SU-DHL-6 (cell line): ENCODE data around the gene ERLEC1.

Experiments used
- H2AFZ ChIP-seq: fragments of 200-600 bp; sonication (generic); 2 replicates; pipeline ENCODE4 v1.6.1; 2014; ENCODE audit warnings: low read depth, mild to moderate bottlenecking, moderate library complexity, mixed read lengths, antibody characterized with exemption, low read length; ENCODE audit not compliant: severe bottlenecking
- H3F3A ChIP-seq: fragments of 200-600 bp; shearing (Covaris generic); 2 replicates; pipeline ENCODE4 v1.6.0; 2016; ENCODE audit warnings: antibody characterized with exemption, mild to moderate bottlenecking; ENCODE audit not compliant: insufficient read depth
- H3K27ac ChIP-seq: fragments of 200-600 bp; sonication (generic); 2 replicates; pipeline ENCODE4 v1.5.1; 2016; ENCODE audit warnings: low read depth, mild to moderate bottlenecking, low read length, moderate library complexity, mixed read lengths
- H3K27me3 ChIP-seq: fragments of 200-600 bp; sonication (generic), shearing (Covaris generic); 2 replicates; pipeline ENCODE4 v1.6.0; 2014; ENCODE audit warnings: mild to moderate bottlenecking, low read length
- H3K36me3 ChIP-seq: fragments of 200-600 bp; sonication (generic); 2 replicates; pipeline ENCODE4 v1.6.1; 2014; ENCODE audit warnings: mild to moderate bottlenecking, low read length, mixed read lengths
- H3K4me2 ChIP-seq: fragments of 300-600, 200-600 bp; shearing (Covaris generic), sonication (generic); 2 replicates; pipeline ENCODE4 v1.6.0; 2014; ENCODE audit warnings: low read length, low read depth, mild to moderate bottlenecking; ENCODE audit not compliant: poor library complexity, severe bottlenecking
- H3K4me3 ChIP-seq: fragments of 200-600 bp; sonication (generic); 2 replicates; pipeline ENCODE4 v1.5.1; 2014; ENCODE audit warnings: antibody characterized with exemption, low read length, mild to moderate bottlenecking, mixed read lengths; ENCODE audit not compliant: insufficient read depth, poor library complexity, severe bottlenecking
- H3K79me2 ChIP-seq: fragments of 200-600 bp; sonication (generic); 2 replicates; pipeline ENCODE4 v1.6.1; 2014; ENCODE audit warnings: mild to moderate bottlenecking, low read length, moderate library complexity; ENCODE audit not compliant: insufficient read depth
- H3K9ac ChIP-seq: fragments of 200-600 bp; sonication (generic); 2 replicates; pipeline ENCODE4 v1.7.0; 2014; ENCODE audit warnings: mild to moderate bottlenecking, low read length
- H3K9me2 ChIP-seq: fragments of 200-600 bp; sonication (generic); replicated peaks from 2 replicates; pipeline ENCODE4 v1.6.1; 2014; ENCODE audit warnings: low read length; ENCODE audit not compliant: insufficient read depth
- H3K9me3 ChIP-seq: fragments of 200-600 bp; sonication (generic); 2 replicates; pipeline ENCODE4 v1.6.1; 2014; ENCODE audit warnings: low read length, mixed read lengths; ENCODE audit not compliant: insufficient read depth
- H4K20me1 ChIP-seq: fragments of 200-600 bp; sonication (generic); 2 replicates; pipeline ENCODE4 v1.6.1; 2014; ENCODE audit warnings: low read depth, mild to moderate bottlenecking, antibody characterized with exemption, low read length, moderate library complexity, mixed read lengths
- EZH2phosphoT487 ChIP-seq: fragments of 200-600 bp; sonication (generic), shearing (Covaris generic); conservative IDR thresholded peaks from 2 replicates; pipeline ENCODE4 v1.6.1; 2018; ENCODE audit warnings: mild to moderate bottlenecking, antibody characterized with exemption, low read length, moderate library complexity, mixed read lengths
- TF ChIP-seq, protein P1 (sequence below): fragments of 200-600 bp; sonication (generic); IDR thresholded peaks from one replicate; pipeline ENCODE4 v1.5.1; 2017; ENCODE audit warnings: antibody characterized with exemption, mild to moderate bottlenecking, low read length, moderate library complexity; ENCODE audit not compliant: insufficient read depth, poor library complexity, severe bottlenecking

The ERLEC1 gene

DNA sequence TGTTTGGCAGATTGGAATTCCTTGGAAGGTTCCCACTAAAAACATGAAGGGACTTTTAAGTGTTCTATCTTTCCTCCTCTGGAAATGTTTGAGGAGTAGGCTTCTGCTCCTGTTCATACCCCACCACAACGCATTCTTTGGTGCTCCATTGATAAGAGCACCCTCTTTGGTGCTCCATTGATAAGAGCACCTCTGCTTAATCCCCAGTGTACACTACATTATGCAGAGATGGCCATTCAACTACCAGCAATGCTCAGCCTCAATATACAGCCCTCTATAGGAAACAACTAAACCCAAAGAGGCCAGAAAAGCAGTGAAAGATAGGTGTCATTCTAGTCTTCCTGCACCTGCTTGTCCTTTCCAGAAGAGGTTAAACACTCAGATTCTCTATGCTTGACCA lies 21.1 kb upstream of the ERLEC1 start:
- Histone ChIP-seq H4K20me1 (no peaks in the 10 kb centered on the region), H3K79me2 (peaks cover 29% of the 10 kb centered on the region), H3K9me2 (no peaks in the 10 kb centered on the region), H3K36me3 (no peaks in the 10 kb centered on the region; the same call in 1 of the 2 replicates), H3K4me2 (no peak overlapping the region), H3K4me3 (no peak overlapping the region), H3K27me3 (no peaks in the 10 kb centered on the region), H3K9me3 (no peaks in the 10 kb centered on the region), H2AFZ (no peak overlapping the region), H3K9ac (no peak overlapping the region), H3F3A (peaks cover 14% of the 10 kb centered on the region), H3K27ac (no peak overlapping the region)
- TF ChIP-seq EZH2phosphoT487 = no peak
- TF ChIP-seq, protein P1, sequence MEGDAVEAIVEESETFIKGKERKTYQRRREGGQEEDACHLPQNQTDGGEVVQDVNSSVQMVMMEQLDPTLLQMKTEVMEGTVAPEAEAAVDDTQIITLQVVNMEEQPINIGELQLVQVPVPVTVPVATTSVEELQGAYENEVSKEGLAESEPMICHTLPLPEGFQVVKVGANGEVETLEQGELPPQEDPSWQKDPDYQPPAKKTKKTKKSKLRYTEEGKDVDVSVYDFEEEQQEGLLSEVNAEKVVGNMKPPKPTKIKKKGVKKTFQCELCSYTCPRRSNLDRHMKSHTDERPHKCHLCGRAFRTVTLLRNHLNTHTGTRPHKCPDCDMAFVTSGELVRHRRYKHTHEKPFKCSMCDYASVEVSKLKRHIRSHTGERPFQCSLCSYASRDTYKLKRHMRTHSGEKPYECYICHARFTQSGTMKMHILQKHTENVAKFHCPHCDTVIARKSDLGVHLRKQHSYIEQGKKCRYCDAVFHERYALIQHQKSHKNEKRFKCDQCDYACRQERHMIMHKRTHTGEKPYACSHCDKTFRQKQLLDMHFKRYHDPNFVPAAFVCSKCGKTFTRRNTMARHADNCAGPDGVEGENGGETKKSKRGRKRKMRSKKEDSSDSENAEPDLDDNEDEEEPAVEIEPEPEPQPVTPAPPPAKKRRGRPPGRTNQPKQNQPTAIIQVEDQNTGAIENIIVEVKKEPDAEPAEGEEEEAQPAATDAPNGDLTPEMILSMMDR = no peak

DNA sequence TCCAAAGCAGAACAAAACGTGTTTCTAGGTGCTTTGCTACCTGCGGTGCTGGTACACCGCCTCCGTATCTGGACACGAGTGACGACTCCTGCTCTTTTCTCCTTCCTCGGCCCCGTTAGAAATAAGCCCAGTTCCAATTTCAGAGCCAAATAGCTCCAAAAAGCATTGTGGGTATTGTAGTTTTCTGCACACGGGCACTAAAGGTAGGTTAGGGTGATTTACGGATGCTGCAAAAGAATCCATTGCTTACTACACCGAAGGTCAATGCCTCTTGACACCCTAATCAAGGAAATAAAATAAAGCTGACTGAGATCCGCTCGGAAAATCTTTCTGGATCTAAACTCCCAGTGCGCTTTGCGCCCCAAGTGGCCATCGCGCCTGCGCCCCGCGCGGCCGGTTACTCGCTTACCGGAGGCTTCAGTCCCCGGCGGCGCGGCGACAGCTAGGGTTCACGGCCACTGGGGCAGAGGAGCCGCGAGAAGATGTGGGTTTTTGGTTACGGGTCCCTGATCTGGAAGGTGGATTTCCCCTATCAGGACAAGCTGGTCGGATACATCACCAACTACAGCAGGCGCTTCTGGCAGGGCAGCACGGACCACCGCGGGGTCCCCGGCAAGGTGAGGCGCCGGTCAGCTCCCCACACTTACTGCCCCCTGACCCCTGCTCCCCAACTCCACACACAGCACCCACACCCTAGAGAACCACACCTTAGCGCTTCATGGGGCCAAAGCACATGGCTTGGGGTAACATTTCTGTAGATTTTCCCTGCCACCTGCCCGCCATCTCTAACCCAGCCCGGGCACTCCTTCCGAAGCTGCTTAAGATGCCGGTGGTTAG lies 19.2 kb upstream of the ERLEC1 start, which contains the start of gene CHAC2:
CHAC2 (plus strand) TSS at position 400 of the 837 bp plus-strand sequence; CDS start at position 483, 83 bp downstream.
- Histone ChIP-seq H3K9me2 (no peaks in the 10 kb centered on the region), H3K4me2 (peak within 1 kb of the TSS; percentile 92), H3F3A (peaks cover 24% of the 10 kb centered on the region), H3K9ac (peak within 1 kb of the TSS; percentile 86), H3K4me3 (peak within 1 kb of the TSS; percentile 79), H4K20me1 (no peaks in the 10 kb centered on the region), H2AFZ (peak within 1 kb of the TSS; percentile 75), H3K27ac (peak within 1 kb of the TSS; percentile 83), H3K9me3 (no peaks in the 10 kb centered on the region), H3K27me3 (no peaks in the 10 kb centered on the region), H3K36me3 (peaks cover 1% of the 10 kb centered on the region; the same call in 1 of the 2 replicates), H3K79me2 (peaks cover 36% of the 10 kb centered on the region)
- TF ChIP-seq, protein P1 = no peak
- no peak for TF ChIP-seq EZH2phosphoT487

DNA sequence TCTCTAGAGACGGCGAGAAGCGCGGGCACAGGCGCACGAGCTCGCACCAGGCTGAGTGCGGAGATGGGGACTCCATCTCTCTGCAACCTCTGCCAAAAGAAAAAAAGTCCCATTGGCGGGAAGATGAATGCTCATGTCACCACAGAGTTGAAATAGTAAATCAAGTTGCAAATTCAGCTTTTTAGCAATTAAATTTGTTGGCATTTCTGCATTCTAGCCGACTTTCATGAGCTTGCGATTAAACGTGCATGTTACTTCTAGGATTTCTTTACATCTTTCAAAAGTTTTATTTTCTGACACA lies 18.7 kb upstream of the ERLEC1 start:
- H3K4me3 ChIP-seq = peak overlapping the region; percentile 79
- peaks cover 7% of the 10 kb centered on the region; the same call in 1 of the 2 replicates for H3K36me3 ChIP-seq
- H3K79me2 ChIP-seq = peaks cover 41% of the 10 kb centered on the region

More for the DNA sequence above, 18.7 kb upstream of the ERLEC1 start:
- Histone ChIP-seq H3K9me3 (no peaks in the 10 kb centered on the region), H3K27ac (peak overlapping the region; percentile 83), H3F3A (peaks cover 30% of the 10 kb centered on the region), H4K20me1 (no peaks in the 10 kb centered on the region), H2AFZ (peak overlapping the region; percentile 75), H3K9me2 (no peaks in the 10 kb centered on the region), H3K9ac (peak overlapping the region; percentile 86), H3K4me2 (peak overlapping the region; percentile 92), H3K27me3 (no peaks in the 10 kb centered on the region)
- no peak for TF ChIP-seq EZH2phosphoT487
- TF ChIP-seq, protein P1 = no peak
